HCT116 (cell line): ENCODE results near the gene SPATA19. TPM values are rescaled to one million over a fixed set of nuclear protein-coding genes. Genes with fewer than 3 reads are reported as not detected.

Experiments
- ATAC-seq: fragments of 200-7000 bp; cut with Tn5 transposase; 2 replicates; pipeline ENCODE4 v1.9.1; 2020; ENCODE audit warnings: mild to moderate bottlenecking, moderate library complexity
- BruUV-seq: library from RNA; stranded (reverse); fragments of 400-500 nt; replicated peaks from 2 replicates; lab custom pipeline; 2021; lab: Mats Ljungman, UMichigan
- CTCF ChIA-PET: fragments of 300-600 bp; sonication (Branson Sonifier 250); formaldehyde crosslinking; loops from one replicate; lab custom pipeline; 2021; ENCODE audit warnings: antibody characterized with exemption; lab: Charles Lee
- POLR2A ChIA-PET: fragments of 300-600, 350-600 bp; sonication (Branson Sonifier 250); formaldehyde crosslinking; loops from one replicate; lab custom pipeline; 2021; ENCODE audit warnings: antibody characterized with exemption; lab: Charles Lee
- RAD21 ChIA-PET, 2 experiments: fragments of 300-600 bp; sonication (Branson Sonifier 250); formaldehyde crosslinking; loops; one replicate each; lab custom pipeline; 2023; ENCODE audit warnings: low total read pairs in 2 of 2; ENCODE audit not compliant: uncharacterized antibody in 2 of 2, unreplicated experiment in 2 of 2, low non-redundant PET in 1 of 2; lab: Charles Lee
- DNase-seq: peaks from one replicate; pipeline ENCODE4 v3.0.0-alpha.2; 2010; ENCODE audit warnings: low read depth, low spot score
- H2AFZ ChIP-seq: fragments of 200-600 bp; shearing (Covaris generic), sonication (generic); 2 replicates; pipeline ENCODE4 v1.6.1; 2017; ENCODE audit warnings: low read depth, mixed run types, mixed read lengths, antibody characterized with exemption, low read length; ENCODE audit not compliant: poor library complexity, severe bottlenecking
- H3K27ac ChIP-seq: 2 replicates; pipeline ENCODE4 v1.5.1; 2012; ENCODE audit warnings: low read depth, low read length
- H3K27me3 ChIP-seq: fragments of 200-600 bp; sonication (generic); 2 replicates; pipeline ENCODE4 v1.6.1; 2016; ENCODE audit warnings: mixed run types, low read length, mixed read lengths; ENCODE audit not compliant: insufficient read depth
- H3K36me3 ChIP-seq, 2 experiments: fragments of 200-500 bp in 1 of 2; fragments of 200-600 bp in 1 of 2; sonication (Bioruptor generic) in 1 of 2; sonication (generic) in 1 of 2; 2 replicates each; pipeline versions ENCODE4 v1.5.1 to v1.6.1; 2014 to 2016; ENCODE audit warnings: low read length in 2 of 2, inconsistent platforms in 1 of 2, mixed read lengths in 1 of 2, mixed run types in 1 of 2; ENCODE audit not compliant: insufficient read depth in 2 of 2, control insufficient read depth in 1 of 2
- H3K4me1 ChIP-seq, 2 experiments: fragments of 200-600 bp in 1 of 2; sonication (generic) in 1 of 2; 2 replicates each; pipeline versions ENCODE4 v1.5.1 to v1.6.1; 2012 to 2017; ENCODE audit warnings: low read length in 2 of 2, inconsistent platforms in 1 of 2, mild to moderate bottlenecking in 1 of 2, mixed read lengths in 1 of 2, mixed run types in 1 of 2, moderate library complexity in 1 of 2; ENCODE audit not compliant: insufficient read depth in 2 of 2, control insufficient read depth in 1 of 2
- H3K4me2 ChIP-seq: fragments of 200-600 bp; sonication (generic); 2 replicates; pipeline ENCODE4 v1.6.1; 2017; ENCODE audit warnings: mixed run types, low read length, mixed read lengths
- H3K4me3 ChIP-seq, 2 experiments: fragments of 200-600 bp in 1 of 2; sonication (generic) in 1 of 2; replicated peaks in 1 of 2; 2 replicates each; pipeline ENCODE4 v1.5.1; 2011 to 2016; ENCODE audit warnings: low read length in 2 of 2, control low read depth in 1 of 2, low read depth in 1 of 2, mild to moderate bottlenecking in 1 of 2, mixed read lengths in 1 of 2, mixed run types in 1 of 2
- H3K79me2 ChIP-seq: fragments of 200-600 bp; sonication (generic); 2 replicates; pipeline ENCODE4 v1.6.1; 2017; ENCODE audit warnings: mild to moderate bottlenecking, mixed run types, low read length, moderate library complexity, mixed read lengths; ENCODE audit not compliant: insufficient read depth
- H3K9ac ChIP-seq: fragments of 200-600 bp; sonication (generic); 2 replicates; pipeline ENCODE4 v1.6.1; 2016; ENCODE audit warnings: low read length, mixed read lengths
- H3K9me2 ChIP-seq: fragments of 200-600 bp; sonication (generic), shearing (Covaris generic); 2 replicates; pipeline ENCODE4 v1.6.1; 2017; ENCODE audit warnings: mixed run types, mild to moderate bottlenecking, moderate library complexity; ENCODE audit not compliant: insufficient read depth
- H3K9me3 ChIP-seq, 2 experiments: fragments of 200-500 bp in 1 of 2; fragments of 200-600 bp in 1 of 2; sonication (Bioruptor generic) in 1 of 2; sonication (generic) in 1 of 2; 2 replicates each; pipeline ENCODE4 v1.6.1; 2014 to 2017; ENCODE audit warnings: low read length in 2 of 2, mixed read lengths in 2 of 2, inconsistent platforms in 1 of 2, low read depth in 1 of 2, mild to moderate bottlenecking in 1 of 2, mixed run types in 1 of 2, moderate library complexity in 1 of 2; ENCODE audit not compliant: control insufficient read depth in 1 of 2, insufficient read depth in 1 of 2
- H4K20me1 ChIP-seq: fragments of 200-600 bp; sonication (generic), shearing (Covaris generic); 2 replicates; pipeline ENCODE4 v1.6.1; 2017; ENCODE audit warnings: mixed run types, mild to moderate bottlenecking, moderate library complexity; ENCODE audit not compliant: insufficient read depth
- ELF1 ChIP-seq: IDR thresholded peaks from 2 replicates; pipeline ENCODE4 v1.6.1; 2012; ENCODE audit warnings: low read depth, borderline replicate concordance
- JUND ChIP-seq: IDR thresholded peaks from 2 replicates; pipeline ENCODE4 v1.6.1; 2012
- RAD21 ChIP-seq: IDR thresholded peaks from 2 replicates; pipeline ENCODE4 v1.6.1; 2012; ENCODE audit warnings: low read depth, mild to moderate bottlenecking
- SP1 ChIP-seq: IDR thresholded peaks from 2 replicates; pipeline ENCODE4 v1.6.1; 2012; ENCODE audit warnings: low read depth
- intact Hi-C: fragments of 100-400 bp; cut with micrococcal nuclease; formaldehyde crosslinking; loops from 2 replicates; pipeline ENCODE4 v1.10.0; 2022
- total RNA-seq: library from RNA; stranded (reverse); gene quantifications from one replicate; pipeline ENCODE4 v1.2.1, GENCODE V29; 2021; ENCODE audit not compliant: unreplicated experiment
- TF ChIP-seq, protein P1 (sequence below): IDR thresholded peaks from 2 replicates; pipeline ENCODE4 v1.6.1; 2011; ENCODE audit warnings: mild to moderate bottlenecking, low read length, moderate library complexity; ENCODE audit not compliant: insufficient replicate concordance; ENCODE audit errors: extremely low read depth
- TF ChIP-seq, protein P2 (sequence below): IDR thresholded peaks from 2 replicates; pipeline ENCODE4 v1.6.1; 2012
- TF ChIP-seq, protein P3 (sequence below), 3 experiments: fragments of 200-600 bp in 1 of 3; sonication (generic) in 1 of 3; IDR thresholded peaks in 2 of 3; conservative IDR thresholded peaks in 1 of 3; 2 replicates each; pipeline ENCODE4 v1.5.1; 2012 to 2017; ENCODE audit warnings: low read depth in 2 of 3, low read length in 2 of 3, antibody characterized with exemption in 1 of 3, borderline replicate concordance in 1 of 3, control low read depth in 1 of 3, mild to moderate bottlenecking in 1 of 3, mixed read lengths in 1 of 3, mixed run types in 1 of 3, moderate library complexity in 1 of 3; ENCODE audit not compliant: insufficient read depth in 1 of 3

Gene SPATA19
- total RNA-seq, 1 experiment from 2014 or later, result not detected

DNA sequence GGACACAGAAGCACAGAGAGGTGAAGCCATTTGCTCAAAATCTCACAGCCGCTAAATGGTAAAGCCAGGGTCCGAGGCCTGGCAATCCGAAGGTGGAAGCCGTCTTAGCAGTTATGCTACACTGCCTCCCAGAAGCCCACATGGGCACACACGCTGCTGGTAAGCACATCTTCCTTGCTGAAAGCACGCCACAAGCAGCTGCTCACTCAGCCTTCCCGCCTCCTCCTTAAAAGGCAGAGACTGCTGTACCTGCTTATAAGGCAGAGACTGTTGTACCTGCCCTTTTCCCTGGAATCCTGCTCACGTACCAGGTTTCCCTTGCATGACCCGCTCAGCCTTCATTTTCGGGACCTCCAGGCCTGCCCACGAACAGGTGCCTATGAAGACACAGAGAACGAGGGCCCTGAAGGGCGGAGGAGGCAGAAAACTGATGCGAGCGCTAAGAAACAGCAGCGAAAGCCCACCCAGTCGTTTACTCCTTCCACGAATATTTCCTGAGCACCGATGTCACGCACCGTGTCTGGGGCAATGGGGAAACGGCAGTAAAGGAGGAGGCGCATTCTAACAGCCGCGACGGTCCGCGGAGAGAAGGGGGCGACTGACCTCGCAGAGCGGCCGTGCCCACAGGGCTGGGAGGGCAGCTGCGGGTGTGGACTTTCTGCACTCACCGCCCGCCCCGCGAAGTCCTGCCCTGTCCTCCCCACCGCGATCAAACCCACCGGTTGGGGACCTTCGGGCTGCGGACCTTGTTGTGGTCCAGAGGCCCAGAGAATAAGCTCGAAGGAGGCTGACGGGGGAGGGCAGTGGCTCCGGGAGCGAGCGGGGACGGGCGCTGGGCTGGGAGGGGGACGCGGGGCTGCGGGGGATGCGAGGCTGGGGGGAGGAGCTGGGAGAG, 13.0 kb downstream of the SPATA19 start (continued):
- TF ChIP-seq, protein P1, sequence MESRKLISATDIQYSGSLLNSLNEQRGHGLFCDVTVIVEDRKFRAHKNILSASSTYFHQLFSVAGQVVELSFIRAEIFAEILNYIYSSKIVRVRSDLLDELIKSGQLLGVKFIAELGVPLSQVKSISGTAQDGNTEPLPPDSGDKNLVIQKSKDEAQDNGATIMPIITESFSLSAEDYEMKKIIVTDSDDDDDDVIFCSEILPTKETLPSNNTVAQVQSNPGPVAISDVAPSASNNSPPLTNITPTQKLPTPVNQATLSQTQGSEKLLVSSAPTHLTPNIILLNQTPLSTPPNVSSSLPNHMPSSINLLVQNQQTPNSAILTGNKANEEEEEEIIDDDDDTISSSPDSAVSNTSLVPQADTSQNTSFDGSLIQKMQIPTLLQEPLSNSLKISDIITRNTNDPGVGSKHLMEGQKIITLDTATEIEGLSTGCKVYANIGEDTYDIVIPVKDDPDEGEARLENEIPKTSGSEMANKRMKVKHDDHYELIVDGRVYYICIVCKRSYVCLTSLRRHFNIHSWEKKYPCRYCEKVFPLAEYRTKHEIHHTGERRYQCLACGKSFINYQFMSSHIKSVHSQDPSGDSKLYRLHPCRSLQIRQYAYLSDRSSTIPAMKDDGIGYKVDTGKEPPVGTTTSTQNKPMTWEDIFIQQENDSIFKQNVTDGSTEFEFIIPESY, result no peak
- TF ChIP-seq, protein P2, sequence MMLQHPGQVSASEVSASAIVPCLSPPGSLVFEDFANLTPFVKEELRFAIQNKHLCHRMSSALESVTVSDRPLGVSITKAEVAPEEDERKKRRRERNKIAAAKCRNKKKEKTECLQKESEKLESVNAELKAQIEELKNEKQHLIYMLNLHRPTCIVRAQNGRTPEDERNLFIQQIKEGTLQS, result no peak
- no peak for TF ChIP-seq JUND
- TF ChIP-seq ELF1, result no peak

DNA sequence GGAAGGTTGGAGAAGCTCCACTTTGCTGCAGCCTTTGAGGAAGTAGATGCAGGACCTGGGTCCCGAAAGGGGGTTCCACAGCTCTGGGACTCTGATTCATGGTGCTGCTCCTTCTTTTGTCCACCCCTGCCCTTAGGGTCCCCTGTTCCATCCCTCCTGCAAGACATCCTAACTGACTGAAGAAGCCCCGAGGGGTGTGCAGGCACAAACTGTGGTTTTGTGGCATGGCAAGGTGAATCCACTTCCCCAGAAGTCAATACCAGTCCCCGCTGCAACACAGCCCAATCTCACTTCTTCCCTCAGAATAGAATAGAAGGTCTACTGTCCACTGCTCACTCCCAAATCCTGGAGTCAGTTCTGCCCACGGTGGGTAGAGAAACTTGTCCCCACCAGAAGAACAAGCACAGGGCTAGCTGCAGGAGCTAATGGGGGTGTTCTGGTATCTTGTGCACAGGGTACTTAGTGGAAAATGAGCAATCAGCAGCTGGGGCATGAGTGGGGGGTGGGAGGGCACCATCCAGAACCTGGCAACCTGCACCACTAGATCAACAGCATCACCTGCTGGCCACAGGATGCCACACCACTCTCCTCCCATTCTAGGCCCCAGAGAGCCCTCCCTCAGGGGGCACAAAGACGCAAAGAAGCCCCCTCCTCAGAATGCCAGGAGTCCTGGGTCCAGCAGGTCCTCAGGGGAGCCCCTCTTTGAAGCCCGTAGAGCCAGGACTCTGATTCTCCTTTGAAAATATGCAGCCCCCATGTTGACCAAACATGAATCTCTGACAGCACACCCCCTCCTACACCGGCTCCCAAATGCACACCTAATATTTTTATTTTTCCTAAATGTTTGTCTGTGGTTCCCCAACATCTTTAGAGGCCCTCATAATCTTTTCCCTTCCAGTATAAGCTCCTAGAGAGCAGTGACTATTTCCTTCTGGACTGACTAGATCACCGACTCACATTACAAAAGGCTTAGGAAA, 14.1 kb downstream of the SPATA19 start:
- no peak overlapping the region for H3K9ac ChIP-seq
- no peak overlapping the region for H2AFZ ChIP-seq
- CTCF ChIA-PET, result no interaction called here
- H3K9me3 ChIP-seq, result no peaks in the 10 kb centered on the region
- H3K4me2 ChIP-seq, result no peak overlapping the region
- no peak for DNase-seq
- no TSS peak for BruUV-seq
- no peak overlapping the region for H3K4me3 ChIP-seq
- no peak overlapping the region for H3K27ac ChIP-seq
- H3K36me3 ChIP-seq, result no peaks in the 10 kb centered on the region
- H3K79me2 ChIP-seq, result no peaks in the 10 kb centered on the region
- TF ChIP-seq RAD21, result peak; percentile 48
- TF ChIP-seq, protein P3, sequence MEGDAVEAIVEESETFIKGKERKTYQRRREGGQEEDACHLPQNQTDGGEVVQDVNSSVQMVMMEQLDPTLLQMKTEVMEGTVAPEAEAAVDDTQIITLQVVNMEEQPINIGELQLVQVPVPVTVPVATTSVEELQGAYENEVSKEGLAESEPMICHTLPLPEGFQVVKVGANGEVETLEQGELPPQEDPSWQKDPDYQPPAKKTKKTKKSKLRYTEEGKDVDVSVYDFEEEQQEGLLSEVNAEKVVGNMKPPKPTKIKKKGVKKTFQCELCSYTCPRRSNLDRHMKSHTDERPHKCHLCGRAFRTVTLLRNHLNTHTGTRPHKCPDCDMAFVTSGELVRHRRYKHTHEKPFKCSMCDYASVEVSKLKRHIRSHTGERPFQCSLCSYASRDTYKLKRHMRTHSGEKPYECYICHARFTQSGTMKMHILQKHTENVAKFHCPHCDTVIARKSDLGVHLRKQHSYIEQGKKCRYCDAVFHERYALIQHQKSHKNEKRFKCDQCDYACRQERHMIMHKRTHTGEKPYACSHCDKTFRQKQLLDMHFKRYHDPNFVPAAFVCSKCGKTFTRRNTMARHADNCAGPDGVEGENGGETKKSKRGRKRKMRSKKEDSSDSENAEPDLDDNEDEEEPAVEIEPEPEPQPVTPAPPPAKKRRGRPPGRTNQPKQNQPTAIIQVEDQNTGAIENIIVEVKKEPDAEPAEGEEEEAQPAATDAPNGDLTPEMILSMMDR (IDR thresholded peaks at IDR 0.05 in 2 of 3, conservative IDR thresholded peaks at IDR 0.05 in 1 of 3; ENCODE audit: borderline replicate concordance in 1 of 3, insufficient read depth in 1 of 3, low read depth in 2 of 3, low read length in 2 of 3), result peak in 2 of 3 experiments; percentile 55 to 58; a peak in 4 of 6 replicates
- TF ChIP-seq SP1, result no peak
- TF ChIP-seq, all 23 proteins: peak for 2
- no peaks in the 10 kb centered on the region for H4K20me1 ChIP-seq
- intact Hi-C loops, result no loop called here
- H3K9me2 ChIP-seq, result no peaks in the 10 kb centered on the region
- peaks cover 0 to 6% of the 10 kb centered on the region in 2 experiments; a peak in 1 of 4 replicates for H3K4me1 ChIP-seq
- no peak for ATAC-seq
- ChIA-PET RAD21 (no interaction called here), POLR2A (no interaction called here)
- peaks cover 8% of the 10 kb centered on the region; the same call in 1 of the 2 replicates for H3K27me3 ChIP-seq
